Uterus (tissue), 4 donors: ENCODE measurements around the gene MCTP1. TPM values are rescaled to one million over a fixed set of nuclear protein-coding genes. Genes with fewer than 3 reads are reported as not detected.

Experiments
- DNase-seq, 2 donors: peaks; one replicate each; pipeline ENCODE4 v3.0.0-alpha.2; 2019 to 2020
- H3K27ac ChIP-seq, 2 donors: fragments of 200-600 bp; sonication (generic); 1 replicate in 1 of 2; 2 replicates in 1 of 2; pipeline ENCODE4 v1.5.1; 2016 to 2018
- H3K27me3 ChIP-seq, 2 donors: fragments of 200-600 bp; sonication (generic); one replicate each; pipeline ENCODE4 v1.5.1; 2018 to 2019; ENCODE audit warnings: control low read depth in 1 of 2
- H3K36me3 ChIP-seq, 2 donors: fragments of 200-600 bp; sonication (generic); one replicate each; pipeline ENCODE4 v1.5.1; 2019; ENCODE audit warnings: control low read depth in 1 of 2
- H3K4me1 ChIP-seq, 2 donors: fragments of 200-600 bp; sonication (generic); one replicate each; pipeline ENCODE4 v1.5.1; 2018 to 2019; ENCODE audit warnings: control low read depth in 1 of 2
- H3K4me3 ChIP-seq, 2 donors: fragments of 200-600 bp; sonication (generic); 1 replicate in 1 of 2; 2 replicates in 1 of 2; pipeline ENCODE4 v1.5.1; 2018 to 2019; ENCODE audit warnings: mild to moderate bottlenecking in 1 of 2
- H3K9me3 ChIP-seq, 2 donors: fragments of 200-600 bp; sonication (generic); one replicate each; pipeline ENCODE4 v1.5.1; 2019; ENCODE audit warnings: control low read depth in 1 of 2
- POLR2A ChIP-seq, 2 donors: fragments of 450-650 bp; IDR thresholded peaks; one replicate each; pipeline ENCODE4 v1.6.1; 2016; ENCODE audit warnings: antibody characterized with exemption in 2 of 2, mild to moderate bottlenecking in 1 of 2, moderate library complexity in 1 of 2
- intact Hi-C: fragments of 100-400 bp; cut with DNase I; formaldehyde crosslinking; loops from one replicate; pipeline ENCODE4 v1.15.1; 2023; ENCODE audit warnings: low total_unique reads
- total RNA-seq, 4 donors: library from RNA; depleted of rRNA in 3 of 4; stranded (reverse); fragments of >200 nt in 3 of 4; gene quantifications; one replicate each; pipeline versions ENCODE4 v1.1.0 to v1.2.4, GENCODE V29; 2014 to 2023
- TF ChIP-seq, protein P1 (sequence below), 4 experiments: fragments of 200-600 bp in 2 of 4; fragments of 450-650 bp in 2 of 4; sonication (generic) in 2 of 4; IDR thresholded peaks; one replicate each; pipeline ENCODE4 v1.5.1; 2016 to 2019; ENCODE audit warnings: antibody characterized with exemption in 4 of 4, mild to moderate bottlenecking in 2 of 4, moderate library complexity in 1 of 4
- donor health status: DM: yes; HTN: yes; CAD: no.

The MCTP1 gene
- total RNA-seq, 4 donors from 2014 or later: 25.3 to 114 (median 27.6) TPM

- no peaks in the 10 kb centered on the region for H3K9me3 ChIP-seq
- intact Hi-C loops: no loop called here
- H3K27ac ChIP-seq: no peak overlapping the region
- no peak for TF ChIP-seq POLR2A (IDR thresholded peaks at IDR 0.05)
- TF ChIP-seq, protein P1, sequence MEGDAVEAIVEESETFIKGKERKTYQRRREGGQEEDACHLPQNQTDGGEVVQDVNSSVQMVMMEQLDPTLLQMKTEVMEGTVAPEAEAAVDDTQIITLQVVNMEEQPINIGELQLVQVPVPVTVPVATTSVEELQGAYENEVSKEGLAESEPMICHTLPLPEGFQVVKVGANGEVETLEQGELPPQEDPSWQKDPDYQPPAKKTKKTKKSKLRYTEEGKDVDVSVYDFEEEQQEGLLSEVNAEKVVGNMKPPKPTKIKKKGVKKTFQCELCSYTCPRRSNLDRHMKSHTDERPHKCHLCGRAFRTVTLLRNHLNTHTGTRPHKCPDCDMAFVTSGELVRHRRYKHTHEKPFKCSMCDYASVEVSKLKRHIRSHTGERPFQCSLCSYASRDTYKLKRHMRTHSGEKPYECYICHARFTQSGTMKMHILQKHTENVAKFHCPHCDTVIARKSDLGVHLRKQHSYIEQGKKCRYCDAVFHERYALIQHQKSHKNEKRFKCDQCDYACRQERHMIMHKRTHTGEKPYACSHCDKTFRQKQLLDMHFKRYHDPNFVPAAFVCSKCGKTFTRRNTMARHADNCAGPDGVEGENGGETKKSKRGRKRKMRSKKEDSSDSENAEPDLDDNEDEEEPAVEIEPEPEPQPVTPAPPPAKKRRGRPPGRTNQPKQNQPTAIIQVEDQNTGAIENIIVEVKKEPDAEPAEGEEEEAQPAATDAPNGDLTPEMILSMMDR (IDR thresholded peaks at IDR 0.05): no peak
- H3K4me1 ChIP-seq: no peaks in the 10 kb centered on the region
- H3K27me3 ChIP-seq: no peaks in the 10 kb centered on the region
- DNase-seq: no peak
- no peak overlapping the region for H3K4me3 ChIP-seq
- no peaks in the 10 kb centered on the region for H3K36me3 ChIP-seq
These were observed 28.4 kb downstream of the MCTP1 start for GRCh38 chr5:95256446-95256845.

- TF ChIP-seq POLR2A (IDR thresholded peaks at IDR 0.05): no peak
- TF ChIP-seq, protein P1 (IDR thresholded peaks at IDR 0.05): no peak
- no peaks in the 10 kb centered on the region for H3K27me3 ChIP-seq
- H3K9me3 ChIP-seq: no peaks in the 10 kb centered on the region
- intact Hi-C loops: no loop called here
- H3K4me1 ChIP-seq: no peaks in the 10 kb centered on the region
- no peaks in the 10 kb centered on the region for H3K36me3 ChIP-seq
- no peak for DNase-seq
- no peak overlapping the region for H3K4me3 ChIP-seq
- H3K27ac ChIP-seq: no peak overlapping the region
These were observed 32.1 kb downstream of the MCTP1 start for GRCh38 chr5:95252801-95253200.

- H3K27me3 ChIP-seq: no peaks in the 10 kb centered on the region
- TF ChIP-seq, protein P1 (IDR thresholded peaks at IDR 0.05): no peak
- TF ChIP-seq POLR2A (IDR thresholded peaks at IDR 0.05): no peak
- DNase-seq: no peak
- intact Hi-C loops: no loop called here
- H3K36me3 ChIP-seq: no peaks in the 10 kb centered on the region
- no peaks in the 10 kb centered on the region for H3K9me3 ChIP-seq
- no peak overlapping the region for H3K4me3 ChIP-seq
- no peaks in the 10 kb centered on the region for H3K4me1 ChIP-seq
- H3K27ac ChIP-seq: no peak overlapping the region
These were observed 33.7 kb downstream of the MCTP1 start for GRCh38 chr5:95251185-95251584.

GRCh38 chr5:95244479-95244878 lies 40.4 kb downstream of the MCTP1 start:
- Histone ChIP-seq H3K27me3 (no peaks in the 10 kb centered on the region), H3K4me3 (no peak overlapping the region), H3K9me3 (no peaks in the 10 kb centered on the region), H3K27ac (no peak overlapping the region), H3K36me3 (no peaks in the 10 kb centered on the region), H3K4me1 (no peaks in the 10 kb centered on the region)
- no peak for DNase-seq
- TF ChIP-seq POLR2A (IDR thresholded peaks at IDR 0.05): no peak
- TF ChIP-seq, protein P1 (IDR thresholded peaks at IDR 0.05): no peak
- intact Hi-C loops: no loop called here

- intact Hi-C loops: no loop called here
- H3K4me1 ChIP-seq: no peaks in the 10 kb centered on the region
- H3K4me3 ChIP-seq: no peak overlapping the region
- no peak for DNase-seq
- no peaks in the 10 kb centered on the region for H3K27me3 ChIP-seq
- TF ChIP-seq, protein P1 (IDR thresholded peaks at IDR 0.05): no peak
- no peak for TF ChIP-seq POLR2A (IDR thresholded peaks at IDR 0.05)
- H3K36me3 ChIP-seq: no peaks in the 10 kb centered on the region
- no peaks in the 10 kb centered on the region for H3K9me3 ChIP-seq
- no peak overlapping the region for H3K27ac ChIP-seq
These were observed 43.3 kb downstream of the MCTP1 start for GRCh38 chr5:95241635-95242034.
